Endothelial cell of umbilical vein (primary cell): ENCODE data around the gene SRGAP1. TPM values are rescaled to one million over a fixed set of nuclear protein-coding genes. Genes with fewer than 3 reads are reported as not detected.

Experiments used
- BruUV-seq: library from RNA; stranded (reverse); fragments of 400-500 nt; replicated peaks from 2 replicates; lab custom pipeline; 2021; lab: Mats Ljungman, UMichigan
- CTCF ChIA-PET: fragments of 300-600, 350-600 bp; sonication (Branson Sonifier 250); formaldehyde crosslinking; loops from one replicate; lab custom pipeline; 2021; ENCODE audit warnings: antibody characterized with exemption, inconsistent platforms; lab: Charles Lee
- POLR2A ChIA-PET: fragments of 300-600, 350-600 bp; sonication (Branson Sonifier 250); formaldehyde crosslinking; loops from one replicate; lab custom pipeline; 2021; ENCODE audit warnings: antibody characterized with exemption, inconsistent platforms; lab: Charles Lee
- DNase-seq: peaks from one replicate; pipeline ENCODE4 v3.0.0-alpha.2; 2011; ENCODE audit warnings: low read depth, low spot score
- FAIRE-seq: peaks from 2 replicates; lab custom pipeline; 2011; peaks lifted over from hg19 to GRCh38; lab: Jason Lieb, UNC
- H2AFZ ChIP-seq: 2 replicates; pipeline ENCODE4 v1.6.0; 2012; ENCODE audit warnings: low read depth, low read length, control low read depth, inconsistent platforms
- H3K27ac ChIP-seq: 2 replicates; pipeline ENCODE4 v1.5.1; 2011; ENCODE audit warnings: low read depth, mild to moderate bottlenecking, control low read depth, low read length, moderate library complexity; ENCODE audit not compliant: insufficient read depth
- H3K27me3 ChIP-seq, 2 experiments: 2 replicates each; pipeline versions ENCODE4 v1.6.0 to v1.6.1; 2011; ENCODE audit warnings: low read length in 2 of 2, mixed read lengths in 1 of 2; ENCODE audit not compliant: control insufficient read depth in 2 of 2, insufficient read depth in 2 of 2
- H3K36me3 ChIP-seq, 2 experiments: 2 replicates in 1 of 2; 3 replicates in 1 of 2; pipeline ENCODE4 v1.5.1; 2011; ENCODE audit warnings: low read length in 2 of 2, mild to moderate bottlenecking in 1 of 2, moderate library complexity in 1 of 2; ENCODE audit not compliant: control insufficient read depth in 2 of 2, insufficient read depth in 2 of 2; ENCODE audit errors: extremely low read depth in 1 of 2
- H3K4me1 ChIP-seq: 3 replicates; pipeline ENCODE4 v1.5.1; 2011; ENCODE audit warnings: mild to moderate bottlenecking, low read length; ENCODE audit not compliant: control insufficient read depth, insufficient read depth; ENCODE audit errors: extremely low read depth
- H3K4me2 ChIP-seq: 2 replicates; pipeline ENCODE4 v1.6.1; 2011; ENCODE audit warnings: low read length, control low read depth, mixed read lengths; ENCODE audit not compliant: insufficient read depth
- H3K4me3 ChIP-seq, 3 experiments: fragments of 200-600 bp in 1 of 3; sonication (generic), shearing (Covaris generic) in 1 of 3; replicated peaks in 1 of 3; 2 replicates each; pipeline ENCODE4 v1.5.1; 2011 to 2016; ENCODE audit warnings: control low read depth in 3 of 3, low read length in 3 of 3, mild to moderate bottlenecking in 2 of 3, inconsistent platforms in 1 of 3, low read depth in 1 of 3, moderate library complexity in 1 of 3; ENCODE audit not compliant: insufficient read depth in 1 of 3
- H3K79me2 ChIP-seq: 2 replicates; pipeline ENCODE4 v1.6.0; 2012; ENCODE audit warnings: low read length, inconsistent platforms; ENCODE audit not compliant: control insufficient read depth, insufficient read depth
- H3K9ac ChIP-seq: replicated peaks from 2 replicates; pipeline ENCODE3; 2011; ENCODE audit warnings: low read length, control low read depth; ENCODE audit not compliant: insufficient read depth; ENCODE audit errors: extremely low read depth
- H3K9me1 ChIP-seq: replicated peaks from 3 replicates; pipeline ENCODE4 v1.6.0; 2011; ENCODE audit warnings: mild to moderate bottlenecking, low read length; ENCODE audit not compliant: control insufficient read depth, insufficient read depth; ENCODE audit errors: extremely low read depth
- H3K9me3 ChIP-seq: replicated peaks from 2 replicates; pipeline ENCODE4 v1.5.1; 2012; ENCODE audit warnings: low read length, inconsistent platforms; ENCODE audit not compliant: control insufficient read depth, insufficient read depth
- H4K20me1 ChIP-seq: replicated peaks from 2 replicates; pipeline ENCODE3; 2011; ENCODE audit warnings: mild to moderate bottlenecking, low read length; ENCODE audit not compliant: control insufficient read depth, insufficient read depth; ENCODE audit errors: extremely low read depth
- CTCF ChIP-seq, 2 donors: IDR thresholded peaks; 1 replicate in 1 of 2; 2 replicates in 1 of 2; pipeline ENCODE4 v1.5.1; 2011; ENCODE audit warnings: low read length in 2 of 2, mild to moderate bottlenecking in 2 of 2, moderate library complexity in 2 of 2, control low read depth in 1 of 2, inconsistent platforms in 1 of 2, low read depth in 1 of 2; ENCODE audit not compliant: insufficient read depth in 1 of 2; ENCODE audit errors: extremely low read depth in 1 of 2
- EZH2 ChIP-seq: IDR thresholded peaks from 2 replicates; pipeline ENCODE4 v1.6.1; 2012; ENCODE audit warnings: borderline replicate concordance, low read depth, mild to moderate bottlenecking, moderate library complexity, low read length, inconsistent platforms; ENCODE audit not compliant: severe bottlenecking
- FOS ChIP-seq: IDR thresholded peaks from 2 replicates; pipeline ENCODE4 v1.6.1; 2011; ENCODE audit warnings: mild to moderate bottlenecking, low read length, moderate library complexity, borderline replicate concordance; ENCODE audit not compliant: insufficient read depth
- GATA2 ChIP-seq: IDR thresholded peaks from 2 replicates; pipeline ENCODE4 v1.7.0; 2011; ENCODE audit warnings: low read depth, mild to moderate bottlenecking, moderate library complexity, mixed read lengths, low read length; ENCODE audit not compliant: insufficient read length, insufficient read depth
- JUN ChIP-seq: IDR thresholded peaks from 2 replicates; pipeline ENCODE4 v1.6.1; 2011; ENCODE audit warnings: borderline replicate concordance, low read depth; ENCODE audit not compliant: insufficient read length, insufficient read depth
- MAX ChIP-seq: IDR thresholded peaks from 2 replicates; pipeline ENCODE4 v1.6.1; 2011; ENCODE audit not compliant: insufficient read depth, insufficient read length
- MYC ChIP-seq: IDR thresholded peaks from one replicate; pipeline ENCODE4 v1.6.1; 2011; ENCODE audit warnings: mild to moderate bottlenecking, low read depth, low read length
- POLR2A ChIP-seq: IDR thresholded peaks from 2 replicates; pipeline ENCODE4 v1.6.1; 2012; ENCODE audit warnings: low read depth, mild to moderate bottlenecking, control low read depth, low read length
- POLR2AphosphoS5 ChIP-seq: IDR thresholded peaks from 2 replicates; pipeline ENCODE4 v1.6.1; 2012; ENCODE audit warnings: low read depth, mild to moderate bottlenecking, control low read depth, low read length, moderate library complexity; ENCODE audit not compliant: insufficient read depth
- dilution Hi-C: fragments of 300-500 bp; cut with MboI; formaldehyde crosslinking; loops from one replicate; pipeline ENCODE4 v1.15.0; 2019; ENCODE audit warnings: low sequenced_read_pairs; ENCODE audit not compliant: extremely low pct_ligation_motif_present
- intact Hi-C: fragments of 100-400 bp; cut with micrococcal nuclease; formaldehyde crosslinking; loops from one replicate; pipeline ENCODE4 v1.10.0; 2022
- polyA plus RNA-seq, 4 experiments: library from polyadenylated mRNA; depleted of rRNA in 3 of 4; stranded (reverse) in 3 of 4; unstranded in 1 of 4; fragments of >200 nt; gene quantifications; 2 replicates each; pipeline versions ENCODE4 v1.2.1 to v1.2.3, GENCODE V29; 2011 to 2012; ENCODE audit warnings: missing spikeins in 1 of 4
- total RNA-seq: library from RNA; stranded (reverse); gene quantifications from 2 replicates; pipeline ENCODE4 v1.2.3, GENCODE V29; 2021

Gene SRGAP1
- total and polyA plus RNA-seq, 2 donors (not counting 3 experiments of a cell fraction or from before 2014, with no cell fraction given) = 4.9 to 16.3 TPM

GRCh38 chr12:64173456-64173855 lies 329.0 kb downstream of the SRGAP1 start:
- intact Hi-C loops (no loop called here), dilution Hi-C loops (no loop called here)
- Histone ChIP-seq H3K4me2 (no peak overlapping the region), H3K4me1 (peaks cover 35% of the 10 kb centered on the region), H3K36me3 (no peaks in the 10 kb centered on the region), H3K9ac (no peak overlapping the region), H3K9me1 (no peaks in the 10 kb centered on the region), H3K4me3 (no peak overlapping the region), H3K27ac (no peak overlapping the region), H3K79me2 (no peaks in the 10 kb centered on the region), H3K27me3 (no peaks in the 10 kb centered on the region), H2AFZ (no peak overlapping the region), H3K9me3 (no peaks in the 10 kb centered on the region), H4K20me1 (no peaks in the 10 kb centered on the region)
- ChIA-PET POLR2A (no interaction called here), CTCF (interaction anchor here (1.0 kb wide), 1 partner anchor 14 kb away, joined by 3 read pairs; no protein-coding TSS in a partner anchor)
- TF ChIP-seq CTCF (IDR thresholded peaks at IDR 0.05; ENCODE audit: extremely low read depth in 1 of 2, insufficient read depth in 1 of 2, low read depth in 1 of 2, low read length in 2 of 2) (no peak), JUN (no peak), FOS (no peak), MAX (no peak), POLR2AphosphoS5 (no peak), EZH2 (no peak), MYC (no peak), POLR2A (no peak), GATA2 (no peak)
- FAIRE-seq (no peak), DNase-seq (no peak)
- no TSS peak for BruUV-seq
